IMR-90 (cell line): ENCODE results near the gene RCBTB2. TPM values are rescaled to one million over a fixed set of nuclear protein-coding genes. Genes with fewer than 3 reads are reported as not detected.

Source experiments
- ATAC-seq: fragments of 200-7000 bp; cut with Tn5 transposase; 2 replicates; pipeline ENCODE4 v1.9.1; 2020; ENCODE audit warnings: low read depth, mild to moderate bottlenecking, moderate library complexity
- BruUV-seq: library from RNA; stranded (reverse); fragments of 400-500 nt; replicated peaks from 2 replicates; lab custom pipeline; 2021; lab: Mats Ljungman, UMichigan
- CTCF ChIA-PET: fragments of 300-600 bp; formaldehyde crosslinking; extraction: SDS; loops from one replicate; lab custom pipeline; 2021; ENCODE audit warnings: antibody characterized with exemption; lab: Yijun Ruan, JAX
- POLR2A ChIA-PET: fragments of 300-600 bp; sonication (Branson Sonifier 250); formaldehyde crosslinking; loops from one replicate; lab custom pipeline; 2022; ENCODE audit warnings: antibody characterized with exemption; ENCODE audit not compliant: unreplicated experiment; lab: Charles Lee
- DNase-seq: peaks from one replicate; pipeline ENCODE4 v3.0.0; 2013
- H2AFZ ChIP-seq: replicated peaks from 2 replicates; pipeline ENCODE3; 2013; ENCODE audit warnings: low read length, mild to moderate bottlenecking; ENCODE audit not compliant: poor library complexity
- H2AK5ac ChIP-seq: 2 replicates; pipeline ENCODE4 v1.6.1; 2013; ENCODE audit warnings: low read depth, low read length, inconsistent platforms
- H2AK9ac ChIP-seq: replicated peaks from 2 replicates; pipeline ENCODE3; 2013; ENCODE audit warnings: mild to moderate bottlenecking, low read depth, low read length, moderate library complexity; ENCODE audit not compliant: poor library complexity
- H2BK120ac ChIP-seq: 2 replicates; pipeline ENCODE4 v1.6.1; 2013; ENCODE audit warnings: low read depth, low read length, inconsistent platforms
- H2BK15ac ChIP-seq: 3 replicates; pipeline ENCODE4 v1.6.1; 2013; ENCODE audit warnings: low read depth, low read length, inconsistent platforms
- H2BK20ac ChIP-seq: 2 replicates; pipeline ENCODE4 v1.6.1; 2013; ENCODE audit warnings: low read depth, mild to moderate bottlenecking, inconsistent platforms, low read length, moderate library complexity
- H2BK5ac ChIP-seq: 2 replicates; pipeline ENCODE4 v1.6.1; 2013; ENCODE audit warnings: mild to moderate bottlenecking, low read depth, low read length, inconsistent platforms; ENCODE audit not compliant: poor library complexity, severe bottlenecking
- H3K14ac ChIP-seq: replicated peaks from 2 replicates; pipeline ENCODE4 v1.6.1; 2013; ENCODE audit warnings: low read depth, low read length, inconsistent platforms
- H3K18ac ChIP-seq: 2 replicates; pipeline ENCODE4 v1.6.1; 2013; ENCODE audit warnings: low read depth, low read length, control low read depth
- H3K23ac ChIP-seq: 2 replicates; pipeline ENCODE4 v1.6.1; 2013; ENCODE audit warnings: low read depth, low read length, inconsistent platforms
- H3K27ac ChIP-seq: 2 replicates; pipeline ENCODE4 v1.5.1; 2013; ENCODE audit warnings: mild to moderate bottlenecking, control low read depth, low read length; ENCODE audit not compliant: insufficient read depth
- H3K27me3 ChIP-seq: 2 replicates; pipeline ENCODE4 v1.6.1; 2013; ENCODE audit warnings: low read length; ENCODE audit not compliant: control insufficient read depth, insufficient read depth
- H3K36me3 ChIP-seq: 2 replicates; pipeline ENCODE4 v1.6.1; 2013; ENCODE audit warnings: low read length, mixed read lengths; ENCODE audit not compliant: control insufficient read depth, insufficient read depth
- H3K4ac ChIP-seq: 2 replicates; pipeline ENCODE4 v1.6.1; 2013; ENCODE audit warnings: low read depth, low read length, inconsistent platforms
- H3K4me1 ChIP-seq: 2 replicates; pipeline ENCODE4 v1.6.1; 2013; ENCODE audit warnings: low read length, mixed read lengths; ENCODE audit not compliant: control insufficient read depth, insufficient read depth
- H3K4me2 ChIP-seq: 2 replicates; pipeline ENCODE4 v1.6.1; 2013; ENCODE audit warnings: low read depth, mild to moderate bottlenecking, control low read depth, low read length, moderate library complexity
- H3K4me3 ChIP-seq: 2 replicates; pipeline ENCODE4 v1.5.1; 2013; ENCODE audit warnings: low read depth, mild to moderate bottlenecking, control low read depth, low read length, moderate library complexity; ENCODE audit not compliant: insufficient read depth
- H3K56ac ChIP-seq: 2 replicates; pipeline ENCODE4 v1.6.1; 2013; ENCODE audit warnings: low read length, inconsistent platforms; ENCODE audit not compliant: insufficient read depth; ENCODE audit errors: extremely low read depth
- H3K79me1 ChIP-seq, 2 experiments: 2 replicates each; pipeline ENCODE4 v1.6.1; 2013; ENCODE audit warnings: low read length in 2 of 2, inconsistent platforms in 1 of 2, low read depth in 1 of 2
- H3K9ac ChIP-seq: 2 replicates; pipeline ENCODE4 v1.6.1; 2013; ENCODE audit warnings: low read depth, low read length, control low read depth
- H3K9me1 ChIP-seq: 2 replicates; pipeline ENCODE4 v1.6.1; 2013; ENCODE audit warnings: low read length, inconsistent platforms; ENCODE audit not compliant: insufficient read depth
- H3K9me3 ChIP-seq: 2 replicates; pipeline ENCODE4 v1.6.1; 2013; ENCODE audit warnings: low read length; ENCODE audit not compliant: control insufficient read depth, insufficient read depth
- H4K20me1 ChIP-seq: 2 replicates; pipeline ENCODE4 v1.6.1; 2013; ENCODE audit warnings: low read length, inconsistent platforms; ENCODE audit not compliant: insufficient read depth
- H4K5ac ChIP-seq: 2 replicates; pipeline ENCODE4 v1.6.1; 2013; ENCODE audit warnings: mild to moderate bottlenecking, low read depth, low read length, control low read depth
- H4K8ac ChIP-seq, 2 experiments: 2 replicates each; pipeline ENCODE4 v1.6.1; 2013; ENCODE audit warnings: low read depth in 2 of 2, low read length in 2 of 2, control low read depth in 1 of 2, inconsistent platforms in 1 of 2
- H4K91ac ChIP-seq: 2 replicates; pipeline ENCODE4 v1.6.1; 2013; ENCODE audit warnings: low read depth, low read length, inconsistent platforms; ENCODE audit not compliant: insufficient read depth
- BHLHE40 ChIP-seq: fragments of 150-350 bp; IDR thresholded peaks from 2 replicates; pipeline ENCODE4 v1.6.1; 2016; ENCODE audit warnings: mild to moderate bottlenecking, low read depth, low read length
- CEBPB ChIP-seq: IDR thresholded peaks from 2 replicates; pipeline ENCODE4 v1.6.1; 2012; ENCODE audit warnings: low read depth, low read length, improper control_type of control experiment
- CHD1 ChIP-seq: IDR thresholded peaks from 2 replicates; pipeline ENCODE4 v1.6.1; 2012; ENCODE audit warnings: low read depth, low read length, improper control_type of control experiment
- FOS ChIP-seq: fragments of 150-350 bp; IDR thresholded peaks from 2 replicates; pipeline ENCODE4 v1.6.1; 2016; ENCODE audit warnings: low read depth, low read length
- MAFK ChIP-seq: IDR thresholded peaks from 2 replicates; pipeline ENCODE4 v1.6.1; 2012; ENCODE audit warnings: low read depth, low read length, improper control_type of control experiment
- MAZ ChIP-seq: IDR thresholded peaks from 2 replicates; pipeline ENCODE4 v1.6.1; 2012; ENCODE audit warnings: low read depth, mild to moderate bottlenecking, low read length, improper control_type of control experiment, moderate library complexity, borderline replicate concordance
- MXI1 ChIP-seq: IDR thresholded peaks from 2 replicates; pipeline ENCODE4 v1.6.1; 2012; ENCODE audit warnings: low read depth, mild to moderate bottlenecking, low read length, moderate library complexity, borderline replicate concordance
- NFE2L2 ChIP-seq: fragments of 150-350 bp; IDR thresholded peaks from 2 replicates; pipeline ENCODE4 v1.6.1; 2016; ENCODE audit warnings: low read depth, mild to moderate bottlenecking, low read length
- POLR2A ChIP-seq: IDR thresholded peaks from 2 replicates; pipeline ENCODE4 v1.6.1; 2012; ENCODE audit warnings: mild to moderate bottlenecking, low read depth, low read length
- RAD21 ChIP-seq: IDR thresholded peaks from 2 replicates; pipeline ENCODE4 v1.6.1; 2012; ENCODE audit warnings: low read length, improper control_type of control experiment
- RCOR1 ChIP-seq: IDR thresholded peaks from 2 replicates; pipeline ENCODE4 v1.6.1; 2012; ENCODE audit warnings: mild to moderate bottlenecking, low read length, improper control_type of control experiment; ENCODE audit not compliant: insufficient replicate concordance
- RFX5 ChIP-seq: IDR thresholded peaks from 2 replicates; pipeline ENCODE4 v1.8.0; 2012; ENCODE audit warnings: low read depth, mild to moderate bottlenecking, low read length, moderate library complexity
- SMC3 ChIP-seq: fragments of 150-350 bp; IDR thresholded peaks from 2 replicates; pipeline ENCODE4 v1.6.1; 2016; ENCODE audit warnings: low read depth, mild to moderate bottlenecking, antibody characterized with exemption, low read length, moderate library complexity
- whole genome bisulfite sequencing, 2 experiments: methylation state at CpG; one replicate each; pipeline versions ENCODE4 v1.1.5 to v1.1.7; 2013; ENCODE audit warnings: missing lambda C conversion rate in 2 of 2; ENCODE audit not compliant: insufficient read length in 1 of 2; ENCODE audit errors: extremely low coverage in 2 of 2; 5-methylcytosine and 5-hydroxymethylcytosine counted together
- dilution Hi-C: fragments of 300-500 bp; cut with HindIII; formaldehyde crosslinking; loops from one replicate; pipeline ENCODE4 v1.14.3; 2018; ENCODE audit warnings: low sequenced_read_pairs; ENCODE audit not compliant: unreplicated experiment
- in situ Hi-C: fragments of 300-500 bp; cut with MboI; formaldehyde crosslinking; loops from 3 replicates; pipeline ENCODE4 v1.14.3; 2019; ENCODE audit warnings: low sequenced_read_pairs, inconsistent platforms, mixed read lengths
- intact Hi-C: fragments of 100-400 bp; cut with micrococcal nuclease; formaldehyde crosslinking; loops from 2 replicates; pipeline ENCODE4 v1.10.0; 2022
- polyA plus RNA-seq, 3 experiments: library from polyadenylated mRNA; depleted of rRNA; stranded (reverse); fragments of >200 nt; gene quantifications; 2 replicates each; pipeline ENCODE4 v1.2.3, GENCODE V29; 2012; ENCODE audit warnings: low replicate concordance in 1 of 3
- total RNA-seq: library from RNA; depleted of rRNA; stranded (reverse); fragments of >200 nt; gene quantifications from 2 replicates; pipeline ENCODE4 v1.2.3, GENCODE V29; 2012

The RCBTB2 gene
- total and polyA plus RNA-seq, 2 of the 4 experiments (the other 2 are of a cell fraction), result 4.0 to 5.2 TPM

DNA sequence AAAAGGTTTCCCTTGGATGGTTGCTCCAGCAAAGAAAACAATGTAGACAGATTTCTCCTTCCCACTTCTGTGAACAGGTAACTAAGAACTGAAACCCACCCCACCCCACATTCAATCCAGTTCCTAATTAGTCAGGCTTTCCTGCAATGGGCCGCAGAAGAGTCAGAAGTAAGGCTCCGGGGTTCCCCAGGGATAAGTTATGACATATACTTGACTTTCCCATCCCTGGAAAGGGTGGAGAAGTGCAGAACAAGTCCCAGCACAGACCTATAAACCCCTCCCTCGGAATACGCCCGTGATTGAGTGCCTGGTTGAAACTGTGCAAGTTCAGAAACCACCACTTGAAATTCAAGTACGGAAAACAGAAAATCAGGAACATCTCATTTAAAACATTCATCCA, 24.9 kb downstream of the RCBTB2 start:
- ChIA-PET POLR2A (no interaction called here), CTCF (no interaction called here)
- Histone ChIP-seq H4K5ac (no peak overlapping the region), H3K9ac (no peak overlapping the region), H2BK20ac (no peak overlapping the region), H3K14ac (no peak overlapping the region), H3K36me3 (no peaks in the 10 kb centered on the region), H3K4me2 (no peak overlapping the region), H3K9me3 (no peaks in the 10 kb centered on the region), H3K4ac (no peak overlapping the region), H2AFZ (no peak overlapping the region), H4K8ac (no peak overlapping the region), H2AK5ac (no peak overlapping the region), H2BK120ac (no peak overlapping the region), H2BK5ac (no peak overlapping the region), H3K23ac (no peak overlapping the region), H3K4me1 (no peaks in the 10 kb centered on the region), H3K79me1 (no peaks in the 10 kb centered on the region), H3K27ac (no peak overlapping the region), H2AK9ac (no peak overlapping the region), H2BK15ac (no peak overlapping the region), H3K27me3 (no peaks in the 10 kb centered on the region), H4K20me1 (no peaks in the 10 kb centered on the region), H3K4me3 (no peak overlapping the region), H3K18ac (no peak overlapping the region), H3K9me1 (peaks cover 3% of the 10 kb centered on the region; the same call in 1 of the 2 replicates), H3K56ac (no peak overlapping the region), H4K91ac (no peak overlapping the region)
- intact Hi-C loops (no loop called here), in situ Hi-C loops (no loop called here), dilution Hi-C loops (no loop called here)
- TF ChIP-seq RCOR1, result no peak
- no peak for TF ChIP-seq RAD21
- no peak for TF ChIP-seq FOS
- no peak for TF ChIP-seq SMC3
- TF ChIP-seq CHD1, result no peak
- TF ChIP-seq BHLHE40, result no peak
- no peak for TF ChIP-seq RFX5
- no peak for TF ChIP-seq MXI1
- no peak for TF ChIP-seq CEBPB
- no peak for TF ChIP-seq NFE2L2
- TF ChIP-seq MAZ, result no peak
- no peak for TF ChIP-seq POLR2A
- no peak for TF ChIP-seq MAFK
- BruUV-seq, result no TSS peak
- no peak for ATAC-seq
- WGBS, 2 experiments, result no CpG with 5 or more reads among the region's 6 CpGs
- no peak for DNase-seq
